Nephron progenitor cell (in vitro differentiated cells): ENCODE results near the gene HCFC1R1.

Experiments
- DNase-seq: peaks from one replicate; pipeline ENCODE4 v3.0.0; 2021
- H3K27ac Mint-ChIP-seq: 2 replicates; pipeline ENCODE4 v1.8.0; 2021; ENCODE audit warnings: mild to moderate bottlenecking, moderate library complexity, mixed read lengths
- H3K27me3 Mint-ChIP-seq: 2 replicates; pipeline ENCODE4 v1.8.0; 2021; ENCODE audit warnings: mild to moderate bottlenecking, low read depth, mixed read lengths; ENCODE audit not compliant: poor library complexity
- H3K36me3 Mint-ChIP-seq: 2 replicates; pipeline ENCODE4 v1.8.0; 2021; ENCODE audit warnings: low read depth, mixed read lengths
- H3K4me1 Mint-ChIP-seq: 2 replicates; pipeline ENCODE4 v1.8.0; 2021; ENCODE audit warnings: mixed read lengths
- H3K4me3 Mint-ChIP-seq: 2 replicates; pipeline ENCODE4 v1.8.0; 2021; ENCODE audit warnings: mild to moderate bottlenecking, moderate library complexity, mixed read lengths
- H3K9me3 Mint-ChIP-seq: 2 replicates; pipeline ENCODE4 v1.8.0; 2021; ENCODE audit warnings: mild to moderate bottlenecking, moderate library complexity, mixed read lengths
- TF ChIP-seq, protein P1 (sequence below): fragments of 200-600 bp; sonication (generic); IDR thresholded peaks from 2 replicates; pipeline ENCODE4 v1.5.0; 2021; ENCODE audit warnings: antibody characterized with exemption

Gene HCFC1R1

DNA sequence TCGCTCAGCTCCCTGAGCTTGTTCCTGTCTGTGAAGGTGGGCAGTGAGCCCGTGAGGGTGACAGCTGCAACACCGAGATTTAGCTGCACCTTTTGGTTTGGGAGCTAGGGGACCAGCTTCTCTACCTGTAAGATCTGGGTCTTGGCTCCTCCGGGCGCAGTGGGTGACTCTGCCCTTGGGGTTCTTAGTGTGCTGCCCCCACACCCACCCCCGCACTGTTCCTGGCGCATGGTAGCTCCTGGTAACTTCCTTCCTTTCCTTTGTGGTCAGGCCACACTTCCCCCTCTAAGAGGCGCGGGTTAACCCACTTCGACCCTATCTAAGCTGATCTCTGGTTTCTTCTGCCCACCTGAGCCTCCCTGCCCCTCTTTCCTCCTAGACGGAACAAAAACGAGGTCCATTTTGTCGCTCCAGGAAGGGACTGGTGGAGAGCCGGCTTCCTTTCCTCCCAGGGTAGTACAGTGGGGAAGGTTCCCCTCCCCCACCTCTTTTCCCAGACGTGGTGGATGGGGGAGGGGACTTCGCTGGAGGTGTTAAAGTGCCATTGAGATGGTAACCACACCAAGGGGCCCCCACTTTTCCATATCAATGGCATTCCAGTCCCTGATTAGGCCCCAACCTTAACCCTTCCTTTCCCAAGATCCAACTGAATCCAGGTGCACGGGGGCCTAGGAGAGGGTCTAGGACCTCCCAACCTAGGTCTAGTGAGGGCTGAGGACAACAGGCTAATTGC lies 15.6 kb downstream of the HCFC1R1 start:
- Mint-ChIP-seq H3K36me3 (no peaks in the 10 kb centered on the region), H3K27me3 (peaks cover 60% of the 10 kb centered on the region), H3K27ac (no peak overlapping the region), H3K4me1 (peaks cover 47% of the 10 kb centered on the region), H3K4me3 (peak overlapping the region; percentile 61), H3K9me3 (no peaks in the 10 kb centered on the region)
- TF ChIP-seq, protein P1, sequence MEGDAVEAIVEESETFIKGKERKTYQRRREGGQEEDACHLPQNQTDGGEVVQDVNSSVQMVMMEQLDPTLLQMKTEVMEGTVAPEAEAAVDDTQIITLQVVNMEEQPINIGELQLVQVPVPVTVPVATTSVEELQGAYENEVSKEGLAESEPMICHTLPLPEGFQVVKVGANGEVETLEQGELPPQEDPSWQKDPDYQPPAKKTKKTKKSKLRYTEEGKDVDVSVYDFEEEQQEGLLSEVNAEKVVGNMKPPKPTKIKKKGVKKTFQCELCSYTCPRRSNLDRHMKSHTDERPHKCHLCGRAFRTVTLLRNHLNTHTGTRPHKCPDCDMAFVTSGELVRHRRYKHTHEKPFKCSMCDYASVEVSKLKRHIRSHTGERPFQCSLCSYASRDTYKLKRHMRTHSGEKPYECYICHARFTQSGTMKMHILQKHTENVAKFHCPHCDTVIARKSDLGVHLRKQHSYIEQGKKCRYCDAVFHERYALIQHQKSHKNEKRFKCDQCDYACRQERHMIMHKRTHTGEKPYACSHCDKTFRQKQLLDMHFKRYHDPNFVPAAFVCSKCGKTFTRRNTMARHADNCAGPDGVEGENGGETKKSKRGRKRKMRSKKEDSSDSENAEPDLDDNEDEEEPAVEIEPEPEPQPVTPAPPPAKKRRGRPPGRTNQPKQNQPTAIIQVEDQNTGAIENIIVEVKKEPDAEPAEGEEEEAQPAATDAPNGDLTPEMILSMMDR = no peak
- no peak for DNase-seq

DNA sequence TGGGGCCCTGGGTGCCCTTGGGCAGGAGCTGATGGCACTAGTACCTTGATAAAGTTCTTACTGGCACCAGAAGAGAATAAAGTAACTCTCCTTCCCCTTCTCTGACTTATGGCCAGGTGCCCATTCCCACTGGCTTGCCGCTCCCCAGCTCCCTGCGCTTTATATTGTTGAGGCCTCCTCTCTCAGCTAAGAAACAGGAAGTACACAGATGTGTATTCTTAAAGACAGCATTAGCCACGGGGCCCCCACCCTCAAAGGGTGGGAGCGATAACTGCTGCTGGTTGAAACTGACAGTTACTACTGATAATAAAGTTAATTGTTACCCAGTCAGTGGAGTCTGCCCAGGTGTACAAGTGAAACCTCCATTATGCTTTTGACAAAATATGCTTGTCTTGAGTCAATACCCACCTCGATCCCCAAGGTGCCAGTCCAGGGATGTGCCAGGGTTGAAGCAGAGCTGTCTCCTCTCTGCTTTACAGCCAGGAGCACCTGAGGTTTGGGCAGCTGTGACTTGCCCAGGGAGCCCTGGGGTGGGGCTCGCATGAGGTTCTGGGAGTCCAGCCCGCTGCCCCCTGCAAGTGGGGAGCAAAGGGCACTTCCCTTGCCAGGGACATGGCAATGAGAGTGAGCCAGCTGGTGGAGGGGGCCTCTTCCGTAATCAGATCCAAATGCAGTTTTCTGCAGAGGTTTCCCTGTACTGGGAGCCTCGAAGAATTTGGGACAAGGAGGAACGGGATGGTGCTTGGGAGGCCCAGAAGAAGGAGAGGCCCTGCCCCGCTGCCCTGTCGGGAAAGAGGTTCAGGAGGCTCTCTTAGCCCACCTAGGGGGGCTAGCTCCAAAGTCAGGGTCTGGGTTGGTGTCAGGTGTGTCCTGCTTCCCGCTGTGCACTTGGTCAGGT lies 16.4 kb downstream of the HCFC1R1 start:
- Mint-ChIP-seq H3K27me3 (peaks cover 55% of the 10 kb centered on the region), H3K27ac (no peak overlapping the region), H3K9me3 (no peaks in the 10 kb centered on the region), H3K36me3 (no peaks in the 10 kb centered on the region), H3K4me1 (peaks cover 39% of the 10 kb centered on the region), H3K4me3 (peak overlapping the region; percentile 49)
- DNase-seq = no peak
- TF ChIP-seq, protein P1 = no peak

DNA sequence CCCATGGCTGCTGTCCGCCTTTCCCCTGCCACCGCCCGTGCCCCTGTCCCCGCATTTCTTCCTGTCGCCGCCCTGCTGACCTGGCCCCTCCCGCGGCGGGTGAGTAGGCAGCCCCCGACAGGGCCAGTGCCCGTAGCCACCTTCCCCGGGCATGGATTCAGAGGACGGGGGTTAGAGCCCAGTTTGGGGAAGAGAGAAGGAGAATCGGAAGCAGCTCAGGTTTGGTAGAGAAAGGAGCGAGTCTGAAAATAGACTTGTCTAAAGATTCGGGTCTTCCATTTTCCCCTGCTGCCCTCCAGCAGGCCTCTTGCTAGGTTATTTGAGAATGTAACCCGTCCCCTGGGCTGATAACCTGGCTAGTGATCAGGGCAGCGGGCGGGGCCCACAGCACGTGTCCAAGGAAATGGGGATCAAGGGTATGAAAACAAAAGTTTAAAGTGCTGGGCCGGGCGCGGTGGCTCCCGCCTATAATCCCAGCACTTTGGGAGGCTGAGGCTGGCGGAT lies 18.9 kb downstream of the HCFC1R1 start:
- Mint-ChIP-seq H3K27me3 (peaks cover 58% of the 10 kb centered on the region), H3K4me1 (peaks cover 35% of the 10 kb centered on the region), H3K36me3 (no peaks in the 10 kb centered on the region), H3K4me3 (peak overlapping the region; percentile 65), H3K27ac (no peak overlapping the region), H3K9me3 (no peaks in the 10 kb centered on the region)
- peak; percentile 35 for DNase-seq
- TF ChIP-seq, protein P1 = no peak

DNA sequence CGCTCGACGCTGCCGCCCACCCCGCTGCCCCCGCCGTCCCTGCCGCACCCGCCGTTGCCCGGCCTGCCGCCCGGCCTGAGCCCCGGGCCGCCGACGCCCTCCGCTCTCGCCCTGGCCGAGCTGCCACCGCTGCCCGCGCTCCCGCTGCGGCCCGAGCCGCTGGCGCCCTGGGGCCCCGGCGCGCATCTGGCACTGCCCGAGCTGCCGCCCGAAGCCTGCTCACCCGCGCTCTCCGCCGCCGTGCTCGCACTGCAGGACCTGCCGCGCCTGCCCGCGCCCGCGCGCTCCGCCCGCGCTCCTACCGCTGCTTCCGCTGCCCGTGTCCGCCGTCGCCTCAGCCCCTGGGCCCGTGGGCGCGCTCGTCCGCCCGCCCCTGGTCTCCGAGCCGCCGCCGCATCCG lies 19.4 kb downstream of the HCFC1R1 start:
- no peak overlapping the region for H3K4me3 Mint-ChIP-seq
- TF ChIP-seq, protein P1 = no peak
- H3K27me3 Mint-ChIP-seq = peaks cover 60% of the 10 kb centered on the region
- H3K27ac Mint-ChIP-seq = no peak overlapping the region
- H3K4me1 Mint-ChIP-seq = peaks cover 30% of the 10 kb centered on the region
- H3K9me3 Mint-ChIP-seq = no peaks in the 10 kb centered on the region
- peak; percentile 38 for DNase-seq
- H3K36me3 Mint-ChIP-seq = no peaks in the 10 kb centered on the region

DNA sequence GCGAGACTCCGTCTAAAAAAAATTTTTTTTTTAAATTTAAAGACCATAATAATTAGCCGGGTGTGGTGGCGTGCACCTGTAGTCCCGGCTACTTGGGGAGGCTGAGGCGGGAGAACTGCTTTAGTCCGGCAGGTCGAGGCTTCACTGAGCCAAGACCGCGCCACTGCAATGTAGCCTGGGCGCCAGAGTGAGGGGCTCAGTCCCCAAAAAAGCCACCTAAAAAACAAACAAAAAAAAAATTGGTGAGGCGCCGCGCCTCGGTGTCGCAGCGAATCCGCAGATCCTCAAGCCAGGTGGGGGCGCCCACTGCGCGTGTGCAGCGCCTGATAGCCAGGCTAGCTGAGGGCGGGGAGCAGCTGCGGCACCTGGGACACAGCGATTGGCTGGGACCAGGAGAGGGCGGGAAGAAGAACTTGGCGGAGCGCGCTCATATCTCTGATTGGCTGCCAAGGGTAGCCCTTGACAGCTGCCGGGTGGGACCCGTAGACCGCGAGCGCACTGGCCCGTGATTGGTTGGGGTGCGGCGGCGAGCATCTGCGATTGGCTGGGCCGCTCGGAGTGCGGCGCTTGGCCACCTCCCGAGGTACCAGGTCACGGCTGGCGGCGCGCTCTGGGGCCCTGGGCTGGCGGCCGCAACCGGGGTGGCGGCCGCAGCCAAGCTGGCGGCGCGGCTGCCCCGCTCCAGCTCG lies 20.0 kb downstream of the HCFC1R1 start:
- no peaks in the 10 kb centered on the region for H3K36me3 Mint-ChIP-seq
- H3K9me3 Mint-ChIP-seq = no peaks in the 10 kb centered on the region
- H3K4me3 Mint-ChIP-seq = peak overlapping the region; percentile 64
- no peak overlapping the region for H3K27ac Mint-ChIP-seq
- peaks cover 24% of the 10 kb centered on the region for H3K4me1 Mint-ChIP-seq
- H3K27me3 Mint-ChIP-seq = peaks cover 65% of the 10 kb centered on the region
- DNase-seq = peak; percentile 96
- TF ChIP-seq, protein P1 = no peak
